ENCODE results near the gene PELI2.

GRCh38 chr14:56274556-56274955 lies 156.3 kb downstream of the PELI2 start:
- TF ChIP-seq, protein P1, sequence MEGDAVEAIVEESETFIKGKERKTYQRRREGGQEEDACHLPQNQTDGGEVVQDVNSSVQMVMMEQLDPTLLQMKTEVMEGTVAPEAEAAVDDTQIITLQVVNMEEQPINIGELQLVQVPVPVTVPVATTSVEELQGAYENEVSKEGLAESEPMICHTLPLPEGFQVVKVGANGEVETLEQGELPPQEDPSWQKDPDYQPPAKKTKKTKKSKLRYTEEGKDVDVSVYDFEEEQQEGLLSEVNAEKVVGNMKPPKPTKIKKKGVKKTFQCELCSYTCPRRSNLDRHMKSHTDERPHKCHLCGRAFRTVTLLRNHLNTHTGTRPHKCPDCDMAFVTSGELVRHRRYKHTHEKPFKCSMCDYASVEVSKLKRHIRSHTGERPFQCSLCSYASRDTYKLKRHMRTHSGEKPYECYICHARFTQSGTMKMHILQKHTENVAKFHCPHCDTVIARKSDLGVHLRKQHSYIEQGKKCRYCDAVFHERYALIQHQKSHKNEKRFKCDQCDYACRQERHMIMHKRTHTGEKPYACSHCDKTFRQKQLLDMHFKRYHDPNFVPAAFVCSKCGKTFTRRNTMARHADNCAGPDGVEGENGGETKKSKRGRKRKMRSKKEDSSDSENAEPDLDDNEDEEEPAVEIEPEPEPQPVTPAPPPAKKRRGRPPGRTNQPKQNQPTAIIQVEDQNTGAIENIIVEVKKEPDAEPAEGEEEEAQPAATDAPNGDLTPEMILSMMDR (conservative IDR thresholded peaks at IDR 0.05 in 1 of 2, IDR thresholded peaks at IDR 0.05 in 1 of 2; ENCODE audit: low read depth in 1 of 2, low read length in 2 of 2): no peak
- no peak for TF ChIP-seq EZH2 (IDR thresholded peaks at IDR 0.05; ENCODE audit: low read length, missing control alignments)
